Activated T-cell treated with anti-CD3 and anti-CD28 coated beads for 48 hours (primary cell): ENCODE data around the gene SLC19A3.
"Not testable (repeated sequence)": the region's sequence is repeated elsewhere in the genome, so short reads cannot be mapped to it uniquely, and the experiment has no call there.

Experiments
- DNase-seq: peaks from one replicate; pipeline ENCODE4 v3.0.0-alpha.2; 2020; ENCODE audit warnings: low read depth

The SLC19A3 gene

DNA sequence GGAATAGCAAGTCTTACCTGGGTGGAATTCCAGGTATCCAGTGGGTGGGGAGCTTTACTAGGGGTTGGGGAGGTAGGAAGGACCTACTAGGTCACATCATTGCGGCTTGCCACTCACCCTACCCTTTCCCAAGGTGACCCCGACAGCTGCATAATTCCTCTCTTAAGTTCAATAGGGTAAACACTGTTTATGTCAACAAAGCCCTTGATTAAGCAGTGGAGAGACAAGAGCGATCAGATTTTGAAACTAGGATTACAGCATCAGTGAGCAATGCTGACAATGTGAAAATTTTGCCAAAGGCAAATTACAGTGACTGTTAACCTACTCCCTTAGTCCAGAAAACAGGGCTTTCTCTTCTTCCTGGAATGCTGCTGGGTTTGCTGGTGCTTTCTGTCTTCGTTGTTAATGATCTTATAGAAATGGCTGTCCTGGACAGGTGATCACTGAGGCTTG, 14.5 kb downstream of the SLC19A3 start:
- DNase-seq = no peak

DNA sequence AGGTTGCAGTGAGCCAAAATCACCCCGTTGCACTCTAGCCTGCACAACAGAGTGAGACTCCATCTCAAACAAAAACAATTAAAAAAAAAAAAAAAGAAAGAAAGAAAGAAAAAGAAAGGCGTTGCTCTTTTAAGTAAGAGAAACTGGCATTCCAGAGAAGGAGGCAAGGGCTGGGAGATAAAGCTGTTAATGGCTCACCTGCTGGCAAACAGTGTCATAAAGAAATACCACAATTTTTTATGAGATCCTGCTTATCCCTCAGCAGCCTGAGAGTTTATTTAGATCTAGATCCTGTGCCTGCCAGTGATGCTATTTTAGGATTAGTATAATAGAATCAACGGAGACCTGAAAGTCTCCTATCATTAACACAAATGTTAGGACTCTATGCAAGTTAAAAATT, 16.3 kb downstream of the SLC19A3 start:
- no peak for DNase-seq

GRCh38 chr2:227696990-227697679, 20.7 kb downstream of the SLC19A3 start:
- DNase-seq = no peak

DNA sequence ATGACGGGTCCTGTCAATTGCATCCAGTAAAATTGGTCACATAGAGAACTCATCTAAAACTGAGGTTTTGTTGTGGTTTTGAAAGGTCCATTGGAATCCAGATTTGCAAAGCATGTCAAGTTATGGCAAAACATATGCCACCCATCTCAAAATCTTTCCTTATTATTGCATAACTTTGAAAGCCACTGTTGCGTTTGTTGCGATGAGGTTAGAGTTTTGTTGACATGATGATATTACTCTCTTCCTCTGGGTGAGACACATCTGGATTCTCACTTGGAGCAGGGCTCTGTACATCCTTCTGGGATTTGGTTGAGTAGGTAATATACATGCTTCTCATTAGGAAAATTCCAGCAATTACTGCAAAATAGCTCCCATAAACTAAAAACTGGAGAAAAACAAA, 30.6 kb downstream of the SLC19A3 start:
- no peak for DNase-seq

DNA sequence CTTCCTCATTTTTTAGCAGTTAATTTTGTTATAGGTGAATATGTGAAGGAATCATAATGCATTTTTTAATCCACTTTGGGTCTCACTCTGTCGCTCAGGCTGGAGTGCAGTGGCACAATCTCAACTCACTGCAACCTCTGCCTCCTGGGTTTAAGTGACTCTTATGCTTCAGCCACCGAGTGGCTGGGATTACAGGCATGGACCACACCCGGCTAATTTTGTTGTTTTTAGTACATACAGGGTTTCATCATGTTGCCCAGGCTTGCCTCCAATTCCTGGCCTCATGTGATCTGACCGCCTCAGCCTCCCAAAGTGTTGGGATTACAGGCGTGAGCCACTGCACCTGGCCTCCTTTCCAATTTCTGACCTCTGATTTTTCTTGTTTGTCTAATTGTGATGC, 33.6 kb downstream of the SLC19A3 start:
- DNase-seq = no peak

DNA sequence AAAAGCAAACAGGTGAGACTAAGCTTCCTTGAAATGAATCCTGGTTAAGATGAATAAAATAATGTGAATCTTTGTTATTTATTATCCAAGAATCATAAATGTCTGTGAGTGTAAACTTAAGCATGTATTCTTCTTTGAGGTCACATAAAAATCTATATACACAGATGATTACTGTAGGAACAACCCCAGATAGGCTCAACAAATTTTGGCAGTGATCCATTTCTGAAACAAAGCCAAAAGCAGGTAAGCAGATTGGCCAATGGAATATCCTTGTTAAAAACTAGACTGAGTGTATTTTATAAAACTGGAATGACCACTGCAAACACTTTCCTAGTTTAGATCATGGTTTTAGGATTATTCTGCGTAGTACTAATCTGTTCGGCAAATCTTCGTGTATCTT, 39.9 kb downstream of the SLC19A3 start:
- no peak for DNase-seq

- no peak for DNase-seq
Observed at GRCh38 chr2:227674485-227674884, 43.3 kb downstream of the SLC19A3 start.

DNA sequence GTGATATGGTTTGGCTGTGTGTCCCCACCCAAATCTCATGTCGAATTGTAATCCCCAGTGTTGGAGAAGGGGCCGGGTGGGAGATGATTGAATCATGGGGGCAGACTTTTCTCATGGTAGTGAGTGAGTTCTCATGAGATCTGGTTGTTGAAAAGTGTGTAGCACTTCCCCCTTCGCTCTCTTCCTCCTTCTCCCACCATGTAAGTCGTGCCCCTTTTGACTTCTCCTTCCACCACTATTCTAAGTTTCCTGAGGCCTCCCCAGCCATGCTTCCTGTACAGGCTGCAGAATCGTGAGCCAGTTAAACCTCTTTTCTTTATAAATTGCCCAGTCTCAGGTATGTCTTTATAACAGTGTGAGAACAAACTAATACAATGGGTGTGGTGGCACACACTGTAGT, 44.2 kb downstream of the SLC19A3 start:
- not testable (repeated sequence) for DNase-seq

DNA sequence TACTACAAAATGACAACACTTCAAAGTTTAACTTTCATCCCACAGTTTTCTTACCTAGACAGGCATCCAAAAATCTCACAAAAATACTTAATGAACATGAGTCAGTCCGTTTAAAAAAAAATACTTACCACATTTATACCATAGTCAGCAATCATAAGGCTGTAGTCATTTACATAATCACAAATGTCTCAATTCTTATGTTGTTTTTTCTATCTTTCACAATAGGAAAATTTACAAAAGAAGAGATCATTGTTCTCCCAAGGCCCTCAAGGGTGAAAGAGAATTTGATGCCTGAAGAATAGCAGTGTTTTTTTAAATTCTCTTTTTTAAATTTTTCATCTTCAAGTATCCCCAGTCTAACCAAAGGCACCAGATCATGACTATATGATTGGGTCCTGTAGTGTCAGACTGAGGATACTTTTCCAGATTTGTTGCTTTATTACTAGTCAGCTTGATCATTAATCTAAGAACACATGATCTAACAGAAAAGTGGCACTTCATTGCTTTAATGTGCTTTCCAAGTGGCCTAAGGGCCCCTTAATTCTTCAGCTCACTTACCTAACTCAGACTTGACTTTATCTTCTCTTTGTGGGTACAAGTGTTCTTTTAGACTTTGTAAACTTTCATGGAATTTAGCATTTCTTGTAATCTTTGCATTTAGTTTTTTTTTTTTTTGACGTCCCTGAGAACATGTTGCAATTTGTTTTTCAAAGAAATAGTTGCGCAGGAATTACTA, 46.5 kb downstream of the SLC19A3 start:
- DNase-seq = no peak

DNA sequence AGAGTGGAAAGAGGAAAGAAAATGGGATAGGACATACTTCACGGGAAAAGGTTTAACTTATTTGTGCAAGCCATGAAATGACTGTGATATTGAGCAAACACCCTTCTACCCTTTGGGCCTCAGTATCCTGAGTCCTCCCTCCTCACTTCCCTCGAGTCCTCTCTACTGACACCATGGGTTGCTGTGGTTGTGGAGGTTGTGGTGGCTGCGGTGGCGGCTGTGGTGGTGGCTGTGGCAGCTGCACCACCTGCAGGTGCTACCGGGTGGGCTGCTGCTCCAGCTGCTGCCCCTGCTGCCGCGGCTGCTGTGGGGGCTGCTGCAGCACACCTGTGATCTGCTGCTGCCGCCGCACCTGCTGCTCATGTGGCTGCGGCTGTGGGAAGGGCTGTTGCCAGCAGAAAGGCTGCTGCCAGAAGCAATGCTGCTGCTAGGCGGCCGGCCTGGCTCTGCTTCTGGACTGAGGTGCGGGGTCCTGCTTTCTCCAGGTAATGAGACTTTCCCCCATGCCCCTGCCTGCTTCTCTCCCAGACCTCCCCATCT, 51.1 kb downstream of the SLC19A3 start, which contains the start of gene SCYGR5:
Gene SCYGR5 (plus strand): TSS at position 174 of the 540 bp plus-strand sequence. CDS start 0 bp downstream, at position 174.
- DNase-seq = not testable (repeated sequence)

DNA sequence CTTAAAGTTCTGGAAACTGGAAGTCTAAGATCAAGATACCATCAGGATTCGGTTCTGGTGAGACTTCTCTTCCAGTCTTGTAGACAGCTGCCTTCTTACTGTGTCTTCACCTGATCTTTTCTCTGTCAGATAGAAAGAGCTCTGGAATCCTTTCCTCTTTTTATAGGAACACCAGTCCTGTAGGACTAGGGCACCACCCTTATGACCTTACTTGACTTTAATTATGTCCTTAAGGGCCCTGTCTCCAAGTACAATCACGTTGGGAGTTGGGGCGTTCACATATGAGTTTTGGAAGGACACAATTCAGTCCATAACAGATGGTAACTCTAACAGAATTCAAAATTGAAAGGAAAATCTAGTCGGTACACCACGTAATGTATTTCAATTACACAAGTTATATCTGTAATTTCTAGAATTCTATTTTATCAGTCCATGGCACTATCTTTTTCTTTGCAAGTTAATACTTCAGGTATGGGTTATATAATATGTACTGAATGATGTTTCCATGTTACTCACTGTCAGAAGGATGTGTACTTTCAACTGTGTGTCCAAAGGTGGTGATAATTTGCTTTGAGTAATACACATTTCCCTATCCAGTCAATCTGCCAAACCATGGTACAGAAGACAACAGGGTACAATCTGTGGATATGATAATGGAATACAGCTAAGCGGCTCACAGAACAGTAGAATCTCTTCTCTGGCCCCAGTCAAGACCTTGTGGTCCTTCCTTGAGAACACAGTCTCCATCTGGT, 52.5 kb downstream of the SLC19A3 start:
- DNase-seq = no peak

DNA sequence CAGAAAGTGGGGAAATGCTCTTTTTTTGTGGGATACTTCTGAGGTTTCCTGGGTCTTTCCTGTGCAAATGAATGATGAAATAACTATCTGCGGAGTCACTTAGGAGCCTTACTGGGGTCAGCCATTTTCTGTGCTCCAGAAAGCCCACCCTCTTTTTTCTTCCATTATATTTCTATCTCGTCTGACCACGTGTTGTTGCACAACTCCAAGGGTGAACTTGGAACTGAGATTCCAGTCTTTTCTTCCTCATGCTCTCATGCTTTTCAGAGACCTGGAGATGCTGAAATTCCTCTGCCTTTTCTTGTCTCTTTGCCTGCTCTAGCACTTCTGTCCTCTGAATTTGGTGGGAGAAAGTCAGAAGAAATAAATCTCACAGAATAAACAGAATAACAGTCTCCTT, 56.0 kb downstream of the SLC19A3 start:
- DNase-seq = no peak

DNA sequence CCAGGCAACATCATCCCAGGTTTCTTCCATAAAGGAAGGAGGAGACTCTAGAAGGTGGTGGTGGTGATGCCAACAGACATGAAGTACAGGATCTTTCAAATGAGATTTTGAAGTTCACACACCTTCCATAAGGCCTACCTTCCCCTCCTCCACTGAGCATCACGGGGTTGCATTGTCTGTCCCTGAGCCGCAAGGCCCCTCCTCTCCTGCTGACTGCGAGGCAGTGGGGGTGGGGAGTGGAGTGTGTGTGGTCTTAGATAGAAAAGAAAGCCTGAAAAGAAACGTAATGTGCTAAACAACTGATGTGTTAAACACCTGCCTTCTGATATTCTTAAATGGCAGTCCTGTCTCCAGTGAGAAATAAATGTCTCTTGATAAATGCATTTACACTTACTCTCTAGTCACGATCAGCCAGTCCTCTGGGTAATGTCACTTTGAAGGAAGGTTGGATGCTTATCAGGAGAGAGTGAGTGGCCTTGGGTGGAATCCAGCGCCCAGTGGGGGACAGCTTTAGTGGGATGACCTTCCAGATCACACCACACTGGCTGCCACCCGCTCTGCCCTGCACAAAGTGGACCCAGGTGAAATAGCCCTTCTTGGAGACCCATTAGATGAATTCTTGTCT, 56.7 kb downstream of the SLC19A3 start:
- DNase-seq = no peak

GRCh38 chr2:227657199-227657845, 60.5 kb downstream of the SLC19A3 start:
- DNase-seq = no peak

DNA sequence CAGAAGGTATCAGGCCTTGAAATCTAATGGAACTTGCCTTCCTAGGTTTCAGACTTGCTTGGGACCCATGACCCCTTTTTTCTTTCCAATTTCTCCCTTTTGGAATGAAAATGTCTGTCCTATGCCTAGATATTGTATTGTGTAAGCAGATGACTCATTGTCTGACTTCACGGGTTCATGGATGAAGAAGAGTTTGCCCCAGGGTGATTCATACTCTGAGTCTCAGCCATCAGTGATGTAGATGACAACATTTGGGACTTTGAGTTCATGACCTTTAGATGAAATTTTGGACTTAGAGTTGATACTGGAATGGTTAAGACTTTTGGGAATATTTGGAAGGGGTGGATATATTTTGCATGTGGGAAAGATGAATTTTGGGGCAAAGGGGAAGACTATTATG, 62.4 kb downstream of the SLC19A3 start:
- DNase-seq = no peak

DNA sequence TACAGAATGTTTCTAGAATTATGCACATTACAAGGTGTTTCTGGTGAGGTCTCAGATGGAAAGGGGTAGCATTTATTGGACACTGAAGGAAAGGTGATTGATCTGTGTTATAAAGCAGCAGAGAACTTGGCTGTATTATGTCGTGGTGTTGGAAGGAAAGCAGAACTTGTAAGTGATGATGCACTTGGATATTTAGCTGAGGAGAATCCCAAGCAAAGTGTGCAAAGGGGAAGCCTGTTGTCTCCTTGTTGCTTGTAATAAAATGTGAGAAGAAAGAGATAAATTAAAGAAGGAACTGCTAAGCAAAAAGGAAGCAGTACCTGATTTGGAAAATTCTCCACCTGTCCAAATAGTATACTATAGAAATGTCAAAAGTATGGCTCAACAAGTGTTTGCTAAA, 63.4 kb downstream of the SLC19A3 start:
- DNase-seq = no peak

GRCh38 chr2:227653419-227653818, 64.4 kb downstream of the SLC19A3 start:
- no peak for DNase-seq

- DNase-seq = no peak
Observed at GRCh38 chr2:227643990-227644551, 73.8 kb downstream of the SLC19A3 start.

DNA sequence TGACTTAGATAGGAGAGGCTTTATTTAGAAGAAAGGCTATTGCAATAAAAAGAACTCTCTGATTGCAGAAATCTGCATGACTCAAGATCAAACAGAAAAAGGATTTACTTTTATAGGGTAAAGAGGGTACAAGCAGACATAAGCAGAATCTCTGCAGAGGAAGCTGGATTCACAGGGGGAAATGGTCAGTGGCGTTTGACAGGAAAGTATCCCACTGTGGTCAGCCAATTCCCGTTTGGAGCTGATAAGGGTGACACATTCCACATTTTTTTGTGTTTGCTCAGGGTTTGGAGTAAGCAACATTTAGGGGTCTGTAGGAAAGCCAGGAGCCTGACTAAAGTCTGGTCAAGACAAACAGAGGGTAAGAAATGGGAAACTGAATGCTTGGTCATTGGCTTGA, 75.2 kb downstream of the SLC19A3 start:
- DNase-seq = no peak

DNA sequence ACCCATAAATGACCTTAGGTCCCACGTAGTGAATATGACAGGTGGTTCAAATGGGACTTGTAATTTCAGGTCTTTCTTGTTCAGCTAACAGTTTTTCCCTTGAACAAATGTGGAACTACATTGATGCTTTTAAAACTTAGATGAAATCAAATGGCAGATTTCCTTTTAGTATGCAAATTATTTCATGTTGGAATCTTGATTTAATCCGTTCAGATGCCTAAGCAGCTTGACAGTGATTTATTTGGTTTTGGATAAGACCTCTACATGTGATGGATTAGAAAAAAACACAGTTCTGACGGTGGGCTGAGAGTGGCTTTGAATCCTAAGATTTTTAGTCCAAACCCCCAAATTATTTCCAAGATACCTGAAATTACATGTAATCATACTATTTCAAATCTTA, 83.6 kb downstream of the SLC19A3 start:
- DNase-seq = no peak
